Keratinocyte (primary cell): ENCODE results near the gene STON1. TPM values are rescaled to one million over a fixed set of nuclear protein-coding genes. Genes with fewer than 3 reads are reported as not detected.

ENCODE experiments used
- DNase-seq: peaks from one replicate; pipeline ENCODE4 v3.0.0-alpha.2; 2011; ENCODE audit warnings: low read depth, missing footprints, low spot score
- FAIRE-seq: peaks from 2 replicates; lab custom pipeline; 2011; peaks lifted over from hg19 to GRCh38; lab: Jason Lieb, UNC
- H2AFZ ChIP-seq: 2 replicates; pipeline ENCODE4 v1.6.0; 2012; ENCODE audit warnings: low read length, control low read depth, inconsistent platforms; ENCODE audit not compliant: control insufficient read depth
- H3K27ac ChIP-seq: 2 replicates; pipeline ENCODE4 v1.5.1; 2011; ENCODE audit warnings: low read length; ENCODE audit not compliant: control insufficient read depth, insufficient read depth
- H3K27me3 ChIP-seq: 3 replicates; pipeline ENCODE4 v1.6.0; 2011; ENCODE audit warnings: low read length; ENCODE audit not compliant: control insufficient read depth, insufficient read depth; ENCODE audit errors: extremely low read depth
- H3K36me3 ChIP-seq, 2 experiments: 2 replicates in 1 of 2; 3 replicates in 1 of 2; pipeline ENCODE4 v1.5.1; 2011; ENCODE audit warnings: low read length in 2 of 2, mild to moderate bottlenecking in 1 of 2; ENCODE audit not compliant: control insufficient read depth in 2 of 2, insufficient read depth in 2 of 2; ENCODE audit errors: extremely low read depth in 1 of 2
- H3K4me1 ChIP-seq: 3 replicates; pipeline ENCODE4 v1.5.1; 2011; ENCODE audit warnings: low read length; ENCODE audit not compliant: control insufficient read depth, insufficient read depth; ENCODE audit errors: extremely low read depth
- H3K4me2 ChIP-seq: 3 replicates; pipeline ENCODE4 v1.6.0; 2011; ENCODE audit warnings: low read depth, low read length; ENCODE audit not compliant: control insufficient read depth, insufficient read depth; ENCODE audit errors: extremely low read depth
- H3K4me3 ChIP-seq, 3 experiments: fragments of 200-600 bp in 1 of 3; sonication (generic) in 1 of 3; 2 replicates in 2 of 3; 3 replicates in 1 of 3; pipeline ENCODE4 v1.5.1; 2011 to 2016; ENCODE audit warnings: low read length in 3 of 3, mild to moderate bottlenecking in 3 of 3, control low read depth in 2 of 3, inconsistent platforms in 1 of 3, low read depth in 1 of 3, mixed read lengths in 1 of 3, mixed run types in 1 of 3, moderate library complexity in 1 of 3; ENCODE audit not compliant: control insufficient read depth in 2 of 3, insufficient read depth in 2 of 3; ENCODE audit errors: extremely low read depth in 1 of 3
- H3K79me2 ChIP-seq: 2 replicates; pipeline ENCODE4 v1.6.0; 2012; ENCODE audit warnings: low read length; ENCODE audit not compliant: control insufficient read depth, insufficient read depth
- H3K9ac ChIP-seq: 3 replicates; pipeline ENCODE4 v1.6.0; 2011; ENCODE audit warnings: low read length; ENCODE audit not compliant: control insufficient read depth, insufficient read depth; ENCODE audit errors: extremely low read depth
- H3K9me1 ChIP-seq: 3 replicates; pipeline ENCODE4 v1.6.0; 2011; ENCODE audit warnings: low read length; ENCODE audit not compliant: control insufficient read depth, insufficient read depth; ENCODE audit errors: extremely low read depth
- H3K9me3 ChIP-seq: 2 replicates; pipeline ENCODE4 v1.5.1; 2012; ENCODE audit warnings: low read depth, low read length; ENCODE audit not compliant: control insufficient read depth
- H4K20me1 ChIP-seq: 3 replicates; pipeline ENCODE4 v1.6.0; 2011; ENCODE audit warnings: low read length; ENCODE audit not compliant: control insufficient read depth, insufficient read depth; ENCODE audit errors: extremely low read depth
- EZH2 ChIP-seq: IDR thresholded peaks from one replicate; pipeline ENCODE4 v1.6.1; 2012; ENCODE audit warnings: inconsistent platforms, mild to moderate bottlenecking, low read length, moderate library complexity
- dilution Hi-C: fragments of 300-500 bp; cut with MboI; formaldehyde crosslinking; loops from one replicate; pipeline ENCODE4 v1.7.0; 2020; ENCODE audit warnings: low sequenced_read_pairs; ENCODE audit not compliant: extremely low pct_ligation_motif_present
- polyA plus RNA-seq, 5 experiments: library from polyadenylated mRNA; depleted of rRNA in 3 of 5; stranded (reverse) in 3 of 5; stranded (forward) in 1 of 5; unstranded in 1 of 5; fragments of >200 nt; gene quantifications; 1 replicate in 1 of 5; 2 replicates in 3 of 5; 3 replicates in 1 of 5; pipeline versions ENCODE4 v1.2.1 to v1.2.3, GENCODE V29; 2011 to 2012; ENCODE audit warnings: missing spikeins in 2 of 5, low read depth in 1 of 5, low replicate concordance in 1 of 5
- TF ChIP-seq, protein P1 (sequence below), 3 experiments: IDR thresholded peaks in 1 of 3; conservative IDR thresholded peaks in 1 of 3; optimal IDR thresholded peaks in 1 of 3; 2 replicates in 2 of 3; 3 replicates in 1 of 3; pipeline versions ENCODE3 to v1.5.1; 2011; ENCODE audit warnings: low read length in 3 of 3, mild to moderate bottlenecking in 3 of 3, moderate library complexity in 2 of 3, control low read depth in 1 of 3, inconsistent platforms in 1 of 3; ENCODE audit not compliant: insufficient read depth in 2 of 3; ENCODE audit errors: extremely low read depth in 1 of 3

STON1 gene
- polyA plus RNA-seq, 1 donor (not counting 4 experiments of a cell fraction or from before 2014, with no cell fraction given): 1.2 TPM

DNA sequence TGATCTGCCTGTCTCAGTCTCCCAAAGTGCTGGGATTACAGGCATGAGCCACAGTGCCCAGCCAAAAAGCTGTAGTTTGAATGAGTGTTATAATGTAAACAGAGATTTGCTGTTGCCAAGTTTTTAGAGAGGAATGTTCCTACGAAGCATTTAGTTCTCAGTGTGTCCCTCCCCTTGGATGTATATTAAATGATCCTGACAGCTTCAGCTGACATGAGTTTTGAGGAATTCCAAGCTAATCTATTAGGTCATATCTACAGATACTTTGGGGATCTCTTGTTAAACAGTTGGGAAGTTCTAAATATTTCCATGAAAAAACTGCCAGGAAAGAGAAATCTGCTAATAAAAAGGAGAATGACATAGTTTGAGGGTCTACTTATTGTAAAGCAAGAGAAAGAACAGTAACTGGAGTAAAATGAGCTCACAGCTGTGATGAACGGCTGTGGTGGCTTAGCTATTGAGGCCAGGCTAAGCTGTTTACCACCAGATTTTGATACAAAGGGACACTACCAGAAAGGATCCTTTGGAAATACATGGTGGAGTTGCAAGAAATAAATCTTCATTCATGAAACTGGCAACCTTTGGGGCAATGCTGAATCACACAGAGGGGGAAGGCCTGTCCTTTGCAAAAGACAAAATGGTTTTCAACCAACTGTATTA, 2.6 kb upstream of the STON1 start:
- TF ChIP-seq, protein P1, sequence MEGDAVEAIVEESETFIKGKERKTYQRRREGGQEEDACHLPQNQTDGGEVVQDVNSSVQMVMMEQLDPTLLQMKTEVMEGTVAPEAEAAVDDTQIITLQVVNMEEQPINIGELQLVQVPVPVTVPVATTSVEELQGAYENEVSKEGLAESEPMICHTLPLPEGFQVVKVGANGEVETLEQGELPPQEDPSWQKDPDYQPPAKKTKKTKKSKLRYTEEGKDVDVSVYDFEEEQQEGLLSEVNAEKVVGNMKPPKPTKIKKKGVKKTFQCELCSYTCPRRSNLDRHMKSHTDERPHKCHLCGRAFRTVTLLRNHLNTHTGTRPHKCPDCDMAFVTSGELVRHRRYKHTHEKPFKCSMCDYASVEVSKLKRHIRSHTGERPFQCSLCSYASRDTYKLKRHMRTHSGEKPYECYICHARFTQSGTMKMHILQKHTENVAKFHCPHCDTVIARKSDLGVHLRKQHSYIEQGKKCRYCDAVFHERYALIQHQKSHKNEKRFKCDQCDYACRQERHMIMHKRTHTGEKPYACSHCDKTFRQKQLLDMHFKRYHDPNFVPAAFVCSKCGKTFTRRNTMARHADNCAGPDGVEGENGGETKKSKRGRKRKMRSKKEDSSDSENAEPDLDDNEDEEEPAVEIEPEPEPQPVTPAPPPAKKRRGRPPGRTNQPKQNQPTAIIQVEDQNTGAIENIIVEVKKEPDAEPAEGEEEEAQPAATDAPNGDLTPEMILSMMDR (optimal IDR thresholded peaks at IDR 0.05 in 1 of 3, IDR thresholded peaks at IDR 0.05 in 1 of 3, conservative IDR thresholded peaks at IDR 0.05 in 1 of 3; ENCODE audit: extremely low read depth in 1 of 3, insufficient read depth in 2 of 3, low read length in 3 of 3): no peak
- no peak for TF ChIP-seq EZH2
- Histone ChIP-seq H4K20me1 (no peaks in the 10 kb centered on the region), H3K36me3 (no peaks in the 10 kb centered on the region), H3K4me2 (no peak overlapping the region), H3K9me3 (no peaks in the 10 kb centered on the region), H3K27ac (no peak overlapping the region), H2AFZ (no peak overlapping the region), H3K4me1 (peaks cover 12% of the 10 kb centered on the region), H3K9me1 (no peaks in the 10 kb centered on the region), H3K79me2 (no peaks in the 10 kb centered on the region), H3K27me3 (no peaks in the 10 kb centered on the region), H3K9ac (no peak overlapping the region), H3K4me3 (no peak overlapping the region)
- FAIRE-seq (no peak), DNase-seq (no peak)
- dilution Hi-C loops: no loop called here

DNA sequence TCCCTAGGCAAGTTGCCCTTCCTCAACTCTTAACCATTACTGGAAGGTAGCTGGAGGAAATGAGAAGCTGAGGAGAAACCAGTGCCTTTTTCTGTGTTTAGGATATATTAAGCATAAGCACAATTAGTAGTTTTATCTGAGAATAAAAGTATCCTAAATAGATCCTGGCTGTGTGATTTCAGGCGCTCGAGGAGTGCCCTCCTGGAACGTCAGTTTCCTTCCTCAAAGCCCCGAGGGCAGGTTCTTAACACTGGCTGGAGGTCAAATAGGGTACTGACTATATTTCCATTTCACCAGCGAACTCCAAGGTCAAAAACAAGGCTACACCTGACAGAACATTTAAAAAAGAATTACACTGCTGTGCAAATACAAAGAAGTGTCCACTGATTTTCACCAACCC, 1.5 kb upstream of the STON1 start:
- H3K9me1 ChIP-seq: no peaks in the 10 kb centered on the region
- H3K9me3 ChIP-seq: no peaks in the 10 kb centered on the region
- H3K9ac ChIP-seq: no peak overlapping the region
- H4K20me1 ChIP-seq: no peaks in the 10 kb centered on the region
- H3K27ac ChIP-seq: no peak overlapping the region
- H3K4me2 ChIP-seq: no peak overlapping the region
- H3K79me2 ChIP-seq: no peaks in the 10 kb centered on the region
- H3K36me3 ChIP-seq: no peaks in the 10 kb centered on the region
- dilution Hi-C loops: no loop called here
- H3K4me1 ChIP-seq: peaks cover 12% of the 10 kb centered on the region
- no peaks in the 10 kb centered on the region for H3K27me3 ChIP-seq
- no peak overlapping the region for H2AFZ ChIP-seq
- TF ChIP-seq, protein P1 (optimal IDR thresholded peaks at IDR 0.05 in 1 of 3, IDR thresholded peaks at IDR 0.05 in 1 of 3, conservative IDR thresholded peaks at IDR 0.05 in 1 of 3; ENCODE audit: extremely low read depth in 1 of 3, insufficient read depth in 2 of 3, low read length in 3 of 3): no peak
- TF ChIP-seq EZH2: no peak
- DNase-seq (no peak), FAIRE-seq (no peak)
- no peak overlapping the region for H3K4me3 ChIP-seq
